CD14-positive monocyte (primary cell): ENCODE data around the gene MKNK1. TPM values are rescaled to one million over a fixed set of nuclear protein-coding genes. Genes with fewer than 3 reads are reported as not detected.
A peak's percentile ranks its signal among the peaks of the same experiment; 100 is the strongest.

Experiments used
- DNase-seq, 3 donors: peaks; one replicate each; pipeline ENCODE4 v3.0.0-alpha.2; 2011 to 2022
- H2AFZ ChIP-seq: 2 replicates; pipeline ENCODE4 v1.6.0; 2012; ENCODE audit warnings: mild to moderate bottlenecking, low read depth, low read length, inconsistent platforms; ENCODE audit not compliant: insufficient read depth, poor library complexity, severe bottlenecking
- H3K27ac ChIP-seq, 2 donors: 1 replicate in 1 of 2; 2 replicates in 1 of 2; pipeline ENCODE4 v1.5.1; 2012 to 2013; ENCODE audit warnings: low read length in 2 of 2, control low read depth in 1 of 2, inconsistent platforms in 1 of 2, low read depth in 1 of 2, mild to moderate bottlenecking in 1 of 2
- H3K27me3 ChIP-seq, 2 donors: one replicate each; pipeline versions ENCODE4 v1.6.0 to v1.6.1; 2011 to 2013; ENCODE audit warnings: low read length in 2 of 2; ENCODE audit not compliant: control insufficient read depth in 2 of 2, insufficient read depth in 2 of 2
- H3K36me3 ChIP-seq, 2 donors: replicated peaks in 1 of 2; 1 replicate in 1 of 2; 2 replicates in 1 of 2; pipeline versions ENCODE4 v1.5.1 to v1.6.1; 2012 to 2013; ENCODE audit warnings: low read length in 2 of 2, control low read depth in 1 of 2, inconsistent platforms in 1 of 2, mild to moderate bottlenecking in 1 of 2; ENCODE audit not compliant: insufficient read depth in 2 of 2, control insufficient read depth in 1 of 2
- H3K4me1 ChIP-seq, 2 donors: 1 replicate in 1 of 2; 2 replicates in 1 of 2; pipeline versions ENCODE4 v1.5.1 to v1.6.1; 2012 to 2013; ENCODE audit warnings: low read length in 2 of 2, control low read depth in 1 of 2, inconsistent platforms in 1 of 2, mild to moderate bottlenecking in 1 of 2, moderate library complexity in 1 of 2; ENCODE audit not compliant: insufficient read depth in 2 of 2, control insufficient read depth in 1 of 2
- H3K4me2 ChIP-seq: replicated peaks from 2 replicates; pipeline ENCODE3; 2012; ENCODE audit warnings: low read length, moderate library complexity, mild to moderate bottlenecking; ENCODE audit not compliant: poor library complexity, severe bottlenecking; ENCODE audit errors: extremely low read depth
- H3K4me3 ChIP-seq, 3 experiments: fragments of 200-600 bp in 1 of 3; sonication (generic) in 1 of 3; replicated peaks in 1 of 3; 1 replicate in 2 of 3; 2 replicates in 1 of 3; pipeline ENCODE4 v1.5.1; 2011 to 2013; ENCODE audit warnings: low read length in 3 of 3, mild to moderate bottlenecking in 3 of 3, control low read depth in 2 of 3, low read depth in 2 of 3, inconsistent platforms in 1 of 3, moderate library complexity in 1 of 3
- H3K79me2 ChIP-seq: 2 replicates; pipeline ENCODE4 v1.6.0; 2012; ENCODE audit warnings: mild to moderate bottlenecking, control low read depth, inconsistent platforms, low read length, moderate library complexity; ENCODE audit not compliant: insufficient read depth
- H3K9ac ChIP-seq: 2 replicates; pipeline ENCODE4 v1.6.0; 2017; ENCODE audit warnings: low read length, mild to moderate bottlenecking; ENCODE audit not compliant: insufficient read depth, poor library complexity, severe bottlenecking
- H3K9me3 ChIP-seq, 2 donors: replicated peaks in 1 of 2; 1 replicate in 1 of 2; 2 replicates in 1 of 2; pipeline versions ENCODE4 v1.5.1 to v1.6.1; 2012 to 2013; ENCODE audit warnings: low read length in 2 of 2, control low read depth in 1 of 2; ENCODE audit not compliant: control insufficient read depth in 1 of 2, insufficient read depth in 1 of 2
- H4K20me1 ChIP-seq: 2 replicates; pipeline ENCODE4 v1.6.0; 2012; ENCODE audit warnings: mild to moderate bottlenecking, low read length, control low read depth, moderate library complexity; ENCODE audit not compliant: insufficient read depth
- H3K27ac Mint-ChIP-seq, 7 donors: one replicate each; pipeline ENCODE4 v1.8.0; 2020; ENCODE audit warnings: mild to moderate bottlenecking in 7 of 7, mixed read lengths in 7 of 7, moderate library complexity in 6 of 7, inconsistent platforms in 2 of 7
- H3K27me3 Mint-ChIP-seq, 3 donors: one replicate each; pipeline ENCODE4 v1.8.0; 2021 to 2022; ENCODE audit warnings: low read depth in 3 of 3, mild to moderate bottlenecking in 3 of 3, mixed read lengths in 3 of 3, moderate library complexity in 3 of 3, inconsistent platforms in 1 of 3
- H3K36me3 Mint-ChIP-seq, 2 donors: one replicate each; pipeline ENCODE4 v1.8.0; 2020; ENCODE audit warnings: mixed read lengths in 2 of 2, inconsistent platforms in 1 of 2, mild to moderate bottlenecking in 1 of 2
- H3K4me1 Mint-ChIP-seq: one replicate; pipeline ENCODE4 v1.8.0; 2020; ENCODE audit warnings: mild to moderate bottlenecking, mixed read lengths
- H3K4me3 Mint-ChIP-seq, 2 donors: one replicate each; pipeline ENCODE4 v1.8.0; 2020; ENCODE audit warnings: mild to moderate bottlenecking in 2 of 2, mixed read lengths in 2 of 2, moderate library complexity in 1 of 2
- H3K9me3 Mint-ChIP-seq, 7 donors: one replicate each; pipeline ENCODE4 v1.8.0; 2020 to 2022; ENCODE audit warnings: mixed read lengths in 7 of 7, mild to moderate bottlenecking in 6 of 7, moderate library complexity in 6 of 7, inconsistent platforms in 2 of 7
- CTCF ChIP-seq: fragments of 200-600 bp; IDR thresholded peaks from one replicate; pipeline ENCODE4 v1.8.0; 2022; ENCODE audit warnings: antibody characterized with exemption, mild to moderate bottlenecking
- WGBS: methylation state at CpG from one replicate; pipeline ENCODE4 v1.1.5; 2013; ENCODE audit warnings: missing lambda C conversion rate; ENCODE audit not compliant: insufficient coverage; 5-methylcytosine and 5-hydroxymethylcytosine counted together
- intact Hi-C, 2 donors: fragments of 100-400 bp; cut with micrococcal nuclease; formaldehyde crosslinking; loops; one replicate each; pipeline versions ENCODE4 v1.15.0 to v1.15.1; 2023
- polyA plus RNA-seq, 3 donors: library from polyadenylated mRNA; depleted of rRNA in 1 of 3; unstranded in 2 of 3; stranded (reverse) in 1 of 3; fragments of 300-500 nt in 2 of 3; fragments of >200 nt in 1 of 3; fragmentation: Illumina TruSeq in 2 of 3; gene quantifications; 1 replicate in 2 of 3; 2 replicates in 1 of 3; pipeline ENCODE4 v1.2.3, GENCODE V29; 2012 to 2021

The MKNK1 gene
- polyA plus RNA-seq, 3 donors = 38.2 to 144 (median 38.6) TPM

GRCh38 chr1:46546210-46546609, 57.9 kb downstream of the MKNK1 start:
- Histone ChIP-seq H3K9ac (no peak overlapping the region), H3K79me2 (no peaks in the 10 kb centered on the region), H3K4me3 (no peak overlapping the region), H3K4me2 (no peak overlapping the region), H3K27ac (no peak overlapping the region), H3K36me3 (no peaks in the 10 kb centered on the region), H4K20me1 (no peaks in the 10 kb centered on the region), H3K27me3 (peaks cover 23 to 44% of the 10 kb centered on the region in 2 donors), H3K4me1 (no peaks in the 10 kb centered on the region), H2AFZ (no peak overlapping the region), H3K9me3 (peaks cover 0 to 10% of the 10 kb centered on the region in 2 donors)
- WGBS = 61% methylated on average over 3 of the region's 5 CpGs
- peak overlapping the region in 1 of 7 donors; percentile 41 for H3K27ac Mint-ChIP-seq
- peaks cover 0 to 7% of the 10 kb centered on the region in 2 donors for H3K36me3 Mint-ChIP-seq
- peaks cover 15% of the 10 kb centered on the region for H3K4me1 Mint-ChIP-seq
- peaks cover 0 to 13% (median 2%) of the 10 kb centered on the region in 7 donors for H3K9me3 Mint-ChIP-seq
- peaks cover 47 to 54% (median 50%) of the 10 kb centered on the region in 3 donors for H3K27me3 Mint-ChIP-seq
- intact Hi-C loops = no loop called here
- H3K4me3 Mint-ChIP-seq = peak overlapping the region in 1 of 2 donors; percentile 36
- DNase-seq = no peak
- TF ChIP-seq CTCF = no peak

DNA sequence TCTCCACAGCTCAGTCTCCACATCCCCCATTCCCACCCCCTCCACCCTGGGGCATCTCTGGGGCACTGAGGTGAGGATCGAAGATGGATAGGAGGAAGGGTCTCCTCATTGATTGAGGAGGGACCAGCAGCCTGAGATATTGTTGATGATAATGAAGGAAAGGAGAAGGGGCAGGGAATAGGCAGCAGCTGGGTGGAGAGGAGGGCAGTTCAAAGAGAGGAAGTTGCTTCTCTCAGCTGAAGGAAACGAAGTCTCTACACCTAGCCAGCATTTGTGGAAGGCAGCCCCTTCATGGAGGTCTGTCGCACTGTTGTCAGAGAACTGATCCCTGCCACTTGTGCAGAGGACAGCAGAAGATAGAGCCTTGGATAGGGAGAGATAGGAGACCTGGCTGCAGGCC, 58.3 kb downstream of the MKNK1 start:
- Histone ChIP-seq H3K9ac (no peak overlapping the region), H3K79me2 (no peaks in the 10 kb centered on the region), H3K27ac (no peak overlapping the region), H3K27me3 (peaks cover 23 to 44% of the 10 kb centered on the region in 2 donors), H4K20me1 (no peaks in the 10 kb centered on the region), H3K4me1 (no peaks in the 10 kb centered on the region), H3K4me3 (no peak overlapping the region), H3K4me2 (no peak overlapping the region), H3K36me3 (no peaks in the 10 kb centered on the region), H3K9me3 (peaks cover 0 to 10% of the 10 kb centered on the region in 2 donors), H2AFZ (no peak overlapping the region)
- H3K36me3 Mint-ChIP-seq = peaks cover 0 to 7% of the 10 kb centered on the region in 2 donors
- 43% methylated on average over 2 of the region's 3 CpGs for WGBS
- no peak for DNase-seq
- peak overlapping the region in 1 of 2 donors; percentile 82 for H3K4me3 Mint-ChIP-seq
- intact Hi-C loops = no loop called here
- peak overlapping the region in 1 of 7 donors; percentile 41 for H3K27ac Mint-ChIP-seq
- H3K9me3 Mint-ChIP-seq = peaks cover 0 to 13% (median 2%) of the 10 kb centered on the region in 7 donors
- peaks cover 15% of the 10 kb centered on the region for H3K4me1 Mint-ChIP-seq
- peaks cover 49 to 53% (median 50%) of the 10 kb centered on the region in 3 donors for H3K27me3 Mint-ChIP-seq
- TF ChIP-seq CTCF = no peak
